Stimulated activated CD8-positive, alpha-beta memory T cell treated with anti-CD3 and anti-CD28 coated beads, Interleukin-7, amount 100 ng/mL, for 4 hours (primary cell): Measurements from ENCODE around the gene CLEC16A.
"Not testable (repeated sequence)": the region's sequence is repeated elsewhere in the genome, so short reads cannot be mapped to it uniquely, and the experiment has no call there.

Experiments
- DNase-seq, 2 donors: peaks; one replicate each; pipeline ENCODE4 v3.0.0-alpha.2; 2020; ENCODE audit warnings: low read depth in 2 of 2

Gene CLEC16A

DNA sequence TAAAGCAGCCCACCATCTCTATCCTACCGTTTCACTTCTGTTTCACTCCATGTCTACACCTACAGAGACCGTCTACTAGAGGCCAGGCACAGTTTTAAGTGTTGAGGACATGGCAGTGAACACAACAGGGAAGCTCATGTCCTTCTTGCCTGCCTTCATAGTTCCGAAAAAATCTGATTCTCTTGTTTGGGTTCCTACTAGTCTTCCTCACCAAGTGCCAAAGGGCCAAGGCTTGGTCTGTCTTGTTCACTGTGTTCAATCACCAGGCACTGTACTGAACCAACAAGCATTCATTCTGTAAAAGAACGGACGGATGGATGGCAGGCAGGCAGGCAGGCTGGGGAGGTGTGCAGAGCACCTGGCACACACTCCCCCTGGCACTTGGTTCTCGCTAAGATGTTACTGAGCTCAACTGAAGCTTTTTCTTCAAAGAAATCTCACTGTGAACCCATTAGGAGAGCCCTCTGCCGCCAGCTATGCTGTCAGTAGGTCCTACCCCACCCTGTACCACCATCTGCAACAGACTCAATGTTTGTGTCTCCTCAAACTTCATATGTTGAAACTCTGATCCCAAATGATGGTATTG is 4.6 kb upstream of the CLEC16A start:
- no peak for DNase-seq

- no peak for DNase-seq
These were observed 3.8 kb upstream of the CLEC16A start for GRCh38 chr16:10940501-10941079.

GRCh38 chr16:10941127-10941933 is 3.0 kb upstream of the CLEC16A start:
- DNase-seq, result no peak

GRCh38 chr16:10941935-10942351 is 2.4 kb upstream of the CLEC16A start:
- DNase-seq, result not testable (repeated sequence)

DNA sequence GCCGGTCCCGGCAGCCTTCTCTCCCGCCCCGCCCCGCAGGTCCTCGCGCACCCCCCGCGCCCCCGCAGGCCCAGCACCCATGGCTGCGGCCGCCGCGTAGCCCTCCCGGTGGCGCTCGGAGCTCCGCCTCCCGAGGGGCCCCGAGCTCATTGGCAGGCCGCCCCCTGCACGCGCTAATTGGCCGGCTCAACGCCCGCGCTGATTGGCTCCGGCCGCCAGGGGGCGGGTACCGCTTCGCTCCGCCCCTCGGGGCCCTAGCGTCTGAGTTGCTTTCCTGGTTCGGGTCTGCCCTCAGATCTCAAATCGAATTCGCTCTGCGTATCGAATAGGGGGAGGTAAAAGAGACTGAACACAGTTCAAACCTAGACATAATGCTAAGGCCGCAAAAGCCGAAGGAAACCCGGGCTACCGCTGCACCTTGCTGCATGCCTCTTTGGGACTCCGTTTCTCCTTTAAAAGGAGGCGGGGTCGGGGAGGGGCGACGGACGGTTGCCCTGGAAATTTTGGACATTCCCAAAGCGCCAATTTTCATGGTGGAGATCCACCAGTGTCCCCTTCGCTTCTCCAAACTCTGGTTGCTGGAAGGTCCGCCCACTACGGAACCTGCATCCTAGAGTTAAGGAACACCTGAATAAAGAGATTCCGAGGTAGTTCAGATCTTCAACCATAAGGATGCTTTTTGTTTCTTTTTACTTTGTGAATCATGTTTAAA is 1.9 kb upstream of the CLEC16A start, which contains the start of gene DEXI:
Gene DEXI, minus strand, starts transcription at position 117 of the 712 bp plus-strand sequence. CDS start 463 bp downstream, outside the sequence.
- peak; percentile 83 to 96 for DNase-seq

DNA sequence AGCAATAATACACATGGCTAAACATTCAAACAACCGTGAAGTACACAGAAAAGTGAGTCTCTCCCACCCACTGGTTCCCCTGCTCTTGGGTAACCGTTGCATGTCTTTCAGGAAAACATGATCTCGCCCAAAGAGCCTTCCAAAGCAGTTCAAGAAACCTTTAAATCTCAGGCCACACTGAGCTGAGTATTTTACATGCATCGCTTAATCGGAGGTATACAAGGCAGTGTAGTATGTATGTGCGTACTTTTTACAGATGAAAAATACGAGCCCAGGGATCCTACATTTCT is 1.4 kb upstream of the CLEC16A start:
- DNase-seq, result no peak

DNA sequence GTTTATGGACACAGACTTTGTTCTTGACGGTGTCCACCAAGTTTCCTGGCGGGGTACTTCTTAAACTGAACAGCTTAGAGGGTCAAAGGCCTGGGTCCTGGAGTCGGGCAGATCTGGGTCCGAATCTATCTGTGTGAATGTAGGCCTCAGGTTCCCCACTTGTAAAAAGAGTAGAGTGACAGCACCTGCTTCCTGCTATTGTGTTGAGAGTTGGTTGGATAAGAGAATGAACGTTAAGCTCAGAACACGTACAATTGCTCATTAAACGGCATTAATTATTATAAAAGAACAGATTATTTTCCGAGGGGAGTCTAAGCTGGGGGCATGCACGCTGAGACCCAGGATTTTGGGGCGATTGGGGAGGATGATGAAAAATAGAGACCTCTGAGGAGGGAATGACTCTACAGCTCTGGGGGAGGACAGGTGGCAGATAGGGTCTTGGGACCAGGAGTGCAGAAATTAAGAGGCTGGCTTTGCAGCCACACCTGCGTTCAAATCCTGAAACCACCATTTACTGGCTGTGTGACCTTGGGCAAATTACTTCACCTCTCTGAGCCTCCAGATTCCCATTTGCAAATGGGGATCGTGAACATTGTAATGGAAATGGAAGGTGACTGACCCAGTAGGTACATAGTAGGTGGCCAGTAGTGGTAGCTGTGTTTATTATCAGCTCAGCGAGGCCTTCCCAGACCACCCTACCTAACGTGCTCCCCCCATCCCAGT is 862 bp downstream of the CLEC16A start:
- no peak for DNase-seq

DNA sequence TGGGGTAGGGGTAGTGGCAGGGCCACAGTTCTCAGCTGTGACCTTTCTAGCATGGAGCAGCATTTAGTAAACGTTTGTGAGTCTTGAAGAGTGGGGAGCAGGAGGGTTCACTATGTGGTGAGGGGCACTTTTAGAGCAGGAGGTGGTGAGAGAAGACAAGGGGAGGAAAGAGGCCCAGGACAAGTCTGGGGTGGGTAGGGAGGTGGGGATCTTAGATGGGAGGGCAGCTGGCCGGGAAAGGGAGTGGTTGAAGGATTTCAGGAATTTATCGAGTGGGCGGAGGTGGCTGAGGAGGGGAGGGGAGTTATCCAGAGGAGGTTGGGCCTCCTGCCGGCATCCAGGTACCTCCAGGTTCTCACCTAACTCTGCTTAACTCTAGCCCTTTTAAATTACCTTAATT is 1.9 kb downstream of the CLEC16A start:
- DNase-seq, result no peak

- no peak for DNase-seq
These were observed 2.9 kb downstream of the CLEC16A start for GRCh38 chr16:10947211-10947787.

DNA sequence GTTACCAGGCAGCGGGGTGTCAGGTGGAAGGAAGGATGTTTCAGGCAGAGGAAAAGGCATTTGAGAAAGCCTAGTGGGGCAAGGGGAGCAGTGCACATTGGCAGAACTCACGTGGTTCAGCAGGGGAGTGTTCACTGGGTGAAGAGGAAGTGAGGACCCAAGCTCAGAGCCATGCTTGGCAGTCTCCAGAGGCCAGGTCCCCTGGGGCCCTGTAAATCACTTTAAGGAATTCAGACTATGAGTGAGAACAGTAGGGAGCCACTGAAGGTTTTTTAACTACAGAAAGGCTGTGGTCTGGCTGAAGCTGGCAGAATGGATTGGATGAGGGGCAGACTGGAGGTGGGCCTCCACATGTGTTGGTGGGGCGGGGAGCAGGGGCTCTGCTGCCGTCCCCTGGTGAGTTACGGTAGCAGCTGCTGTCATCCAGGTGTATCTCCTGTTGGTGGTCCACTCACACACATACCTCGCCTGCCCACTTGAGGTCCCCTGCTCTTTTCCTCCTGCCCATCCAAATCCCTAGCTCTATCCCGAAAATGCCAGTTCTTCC is 5.1 kb downstream of the CLEC16A start:
- DNase-seq, result no peak

- DNase-seq, result no peak
These were observed 6.0 kb downstream of the CLEC16A start for GRCh38 chr16:10950393-10950792.

GRCh38 chr16:10951026-10951425 is 6.7 kb downstream of the CLEC16A start:
- no peak for DNase-seq

GRCh38 chr16:10954903-10955302 is 10.5 kb downstream of the CLEC16A start:
- DNase-seq, result no peak

- DNase-seq, result no peak
These were observed 13.6 kb downstream of the CLEC16A start for GRCh38 chr16:10957771-10958482.

- DNase-seq, result no peak
These were observed 14.8 kb downstream of the CLEC16A start for GRCh38 chr16:10959161-10959560.

- no peak for DNase-seq
These were observed 16.9 kb downstream of the CLEC16A start for GRCh38 chr16:10961231-10961630.

DNA sequence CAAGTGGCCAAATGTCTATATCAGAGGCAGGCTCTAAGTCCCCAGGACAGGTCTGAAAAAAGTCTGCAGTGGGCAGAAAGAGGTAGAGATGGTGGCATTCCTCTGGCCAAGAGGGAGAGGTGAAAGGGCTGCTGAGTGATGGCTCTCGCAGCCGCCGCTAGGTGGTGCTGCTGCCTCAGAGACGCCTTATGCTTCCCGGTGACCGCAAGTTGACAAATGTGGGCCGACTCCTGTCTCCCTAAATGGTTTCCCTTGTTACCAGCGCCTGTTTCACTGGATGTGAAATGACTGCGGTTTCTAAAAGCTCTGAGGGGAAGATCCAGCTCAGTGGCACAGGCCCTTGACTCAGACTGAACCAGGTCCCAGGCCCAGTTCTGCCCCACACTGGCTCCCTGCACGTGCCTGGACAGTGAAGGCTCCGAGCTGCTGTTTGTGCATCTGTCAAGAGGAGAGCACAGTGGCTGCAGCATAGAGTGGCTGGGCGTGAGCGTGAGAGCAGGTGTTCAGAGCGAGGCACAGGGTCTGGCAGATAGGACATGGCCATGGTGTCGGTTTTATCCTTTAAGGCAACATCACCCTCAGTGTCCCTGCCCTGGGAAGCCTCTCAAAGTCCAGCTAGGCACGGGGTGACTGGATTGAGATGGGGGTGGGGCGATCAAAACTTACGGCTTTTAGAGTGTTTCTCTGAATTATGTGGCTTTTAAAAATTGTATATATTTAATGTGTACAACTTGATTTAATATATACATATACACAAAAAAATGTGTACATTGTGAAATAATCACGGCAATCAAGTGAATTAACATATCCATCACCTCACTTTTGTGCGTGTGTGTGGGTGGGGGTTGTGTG is 19.9 kb downstream of the CLEC16A start:
- peak; percentile 64 to 70 for DNase-seq

GRCh38 chr16:10964891-10965326 is 20.5 kb downstream of the CLEC16A start:
- DNase-seq, result peak; percentile 32 to 59

DNA sequence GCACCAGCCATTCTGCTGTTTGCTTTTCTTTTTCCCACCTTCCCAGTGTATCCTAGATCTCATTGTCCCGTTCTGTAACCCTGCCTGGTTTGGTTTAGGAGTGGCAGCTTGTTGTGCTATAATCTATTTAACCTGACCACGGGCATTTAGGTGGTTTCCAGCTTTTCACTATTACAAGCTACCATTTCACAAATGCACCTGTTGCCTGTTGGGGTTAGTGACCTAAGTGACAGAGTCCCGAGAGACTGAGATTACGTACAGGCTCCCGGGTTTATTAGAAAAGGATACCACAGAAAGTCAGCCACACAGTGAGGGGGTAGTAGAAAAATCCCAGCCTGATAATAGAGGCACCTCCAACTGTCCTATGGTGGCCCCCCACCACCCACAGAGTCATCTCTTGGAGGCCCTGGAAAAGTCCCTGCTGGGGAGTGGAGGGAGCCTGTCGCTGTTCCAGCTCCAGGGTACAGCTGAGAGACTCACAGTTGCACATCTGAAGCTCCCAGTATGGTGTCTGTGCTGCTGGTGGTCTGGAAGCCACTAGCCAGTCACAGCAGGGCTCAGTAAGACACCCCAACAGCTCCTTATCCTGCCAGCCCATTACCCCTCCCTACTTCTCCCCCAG is 21.2 kb downstream of the CLEC16A start:
- DNase-seq, result no peak
